H1 (cell line): ENCODE measurements around the gene ACACA. TPM values are rescaled to one million over a fixed set of nuclear protein-coding genes. Genes with fewer than 3 reads are reported as not detected.

Experiments
- CTCF ChIA-PET: fragments of 300-600 bp; sonication (Branson Sonifier 250); formaldehyde crosslinking; loops from one replicate; lab custom pipeline; 2021; ENCODE audit not compliant: partially characterized antibody; lab: Charles Lee
- POLR2A ChIA-PET: fragments of 300-600 bp; sonication (Branson Sonifier 250); formaldehyde crosslinking; loops from one replicate; lab custom pipeline; 2021; ENCODE audit warnings: inconsistent platforms; ENCODE audit not compliant: partially characterized antibody; lab: Charles Lee
- DNase-seq, 2 experiments: peaks; one replicate each; pipeline versions ENCODE4 v3.0.0 to v3.0.0-alpha.2; 2010 to 2022; ENCODE audit warnings: low spot score in 2 of 2, low read depth in 1 of 2, mixed read lengths in 1 of 2
- FAIRE-seq: peaks from 2 replicates; lab custom pipeline; 2011; peaks lifted over from hg19 to GRCh38; lab: Jason Lieb, UNC
- H2AFZ ChIP-seq: 2 replicates; pipeline ENCODE4 v1.8.1; 2012; ENCODE audit warnings: low read length, inconsistent platforms
- H2AK5ac ChIP-seq: 2 replicates; pipeline ENCODE4 v1.6.1; 2013; ENCODE audit warnings: low read depth, low read length
- H2BK120ac ChIP-seq: replicated peaks from 2 replicates; pipeline ENCODE3; 2013; ENCODE audit warnings: low read depth, low read length, inconsistent platforms
- H2BK12ac ChIP-seq: 2 replicates; pipeline ENCODE4 v1.6.1; 2013; ENCODE audit warnings: low read depth, low read length
- H2BK15ac ChIP-seq: 2 replicates; pipeline ENCODE4 v1.6.1; 2013; ENCODE audit warnings: low read length
- H2BK20ac ChIP-seq: 2 replicates; pipeline ENCODE4 v1.6.1; 2013; ENCODE audit warnings: low read length
- H2BK5ac ChIP-seq: 2 replicates; pipeline ENCODE4 v1.6.1; 2013; ENCODE audit warnings: low read depth, low read length
- H3K14ac ChIP-seq: 2 replicates; pipeline ENCODE4 v1.6.1; 2013; ENCODE audit warnings: inconsistent platforms; ENCODE audit not compliant: insufficient read length
- H3K18ac ChIP-seq: 2 replicates; pipeline ENCODE4 v1.6.1; 2013; ENCODE audit warnings: low read length; ENCODE audit errors: extremely low read depth
- H3K23ac ChIP-seq: 2 replicates; pipeline ENCODE4 v1.6.1; 2013; ENCODE audit warnings: inconsistent platforms; ENCODE audit not compliant: insufficient read length
- H3K23me2 ChIP-seq: 2 replicates; pipeline ENCODE4 v1.6.1; 2013; ENCODE audit warnings: low read depth, low read length
- H3K27ac ChIP-seq: 2 replicates; pipeline ENCODE4 v1.6.1; 2011; ENCODE audit warnings: low read depth, low read length, inconsistent platforms
- H3K27me3 ChIP-seq, 4 experiments: replicated peaks in 1 of 4; 1 replicate in 1 of 4; 2 replicates in 3 of 4; pipeline versions ENCODE4 v1.6.1 to v1.8.1; 2011 to 2013; ENCODE audit warnings: low read length in 3 of 4, mild to moderate bottlenecking in 3 of 4, inconsistent platforms in 2 of 4, mixed read lengths in 2 of 4, moderate library complexity in 1 of 4; ENCODE audit not compliant: control insufficient read depth in 3 of 4, insufficient read depth in 3 of 4; ENCODE audit errors: extremely low read depth in 1 of 4
- H3K36me3 ChIP-seq, 4 experiments: 2 replicates each; pipeline versions ENCODE4 v1.6.1 to v1.8.1; 2011 to 2013; ENCODE audit warnings: mild to moderate bottlenecking in 4 of 4, low read length in 3 of 4, moderate library complexity in 2 of 4, control low read depth in 1 of 4, inconsistent platforms in 1 of 4; ENCODE audit not compliant: insufficient read depth in 4 of 4, control insufficient read depth in 2 of 4
- H3K4ac ChIP-seq: replicated peaks from 2 replicates; pipeline ENCODE3; 2013; ENCODE audit warnings: low read length, low read depth, mixed read lengths, inconsistent platforms; ENCODE audit not compliant: insufficient read length
- H3K4me1 ChIP-seq, 4 experiments: replicated peaks in 1 of 4; 1 replicate in 1 of 4; 2 replicates in 3 of 4; pipeline versions ENCODE4 v1.6.1 to v1.8.1; 2011 to 2013; ENCODE audit warnings: low read length in 3 of 4, inconsistent platforms in 2 of 4, mixed read lengths in 1 of 4; ENCODE audit not compliant: insufficient read depth in 4 of 4, control insufficient read depth in 3 of 4
- H3K4me2 ChIP-seq, 2 experiments: 2 replicates each; pipeline versions ENCODE4 v1.6.1 to v1.8.1; 2011 to 2013; ENCODE audit warnings: low read depth in 2 of 2, low read length in 2 of 2, control low read depth in 1 of 2, inconsistent platforms in 1 of 2, mild to moderate bottlenecking in 1 of 2; ENCODE audit not compliant: insufficient read depth in 1 of 2
- H3K4me3 ChIP-seq, 4 experiments: fragments of 200-600, 300-600 bp in 1 of 4; sonication (generic), shearing (Covaris generic), sonication (Bioruptor Twin) in 1 of 4; 2 replicates each; pipeline versions ENCODE4 v1.5.1 to v1.8.1; 2011 to 2016; ENCODE audit warnings: low read length in 4 of 4, low read depth in 3 of 4, control low read depth in 2 of 4, inconsistent platforms in 2 of 4, mild to moderate bottlenecking in 2 of 4, mixed read lengths in 1 of 4, moderate library complexity in 1 of 4; ENCODE audit not compliant: insufficient read depth in 2 of 4; ENCODE audit errors: extremely low read depth in 1 of 4
- H3K56ac ChIP-seq: replicated peaks from 2 replicates; pipeline ENCODE3; 2013; ENCODE audit warnings: low read depth, mild to moderate bottlenecking, mixed read lengths, low read length, inconsistent platforms; ENCODE audit not compliant: insufficient read length
- H3K79me1 ChIP-seq: 2 replicates; pipeline ENCODE4 v1.6.1; 2013; ENCODE audit warnings: low read depth, low read length, control low read depth
- H3K79me2 ChIP-seq, 2 experiments: 2 replicates each; pipeline versions ENCODE4 v1.6.1 to v1.8.1; 2012 to 2013; ENCODE audit warnings: low read length in 2 of 2, mild to moderate bottlenecking in 2 of 2, inconsistent platforms in 1 of 2; ENCODE audit not compliant: insufficient read depth in 2 of 2, control insufficient read depth in 1 of 2
- H3K9ac ChIP-seq, 4 experiments: replicated peaks in 1 of 4; 1 replicate in 1 of 4; 2 replicates in 3 of 4; pipeline versions ENCODE4 v1.6.1 to v1.8.1; 2011 to 2013; ENCODE audit warnings: low read depth in 3 of 4, low read length in 3 of 4, control low read depth in 2 of 4, mild to moderate bottlenecking in 2 of 4, moderate library complexity in 2 of 4, inconsistent platforms in 1 of 4; ENCODE audit errors: extremely low read depth in 1 of 4
- H3K9me3 ChIP-seq, 2 experiments: 2 replicates each; pipeline versions ENCODE4 v1.6.1 to v1.8.1; 2012 to 2013; ENCODE audit warnings: mild to moderate bottlenecking in 2 of 2, moderate library complexity in 2 of 2, control low read depth in 1 of 2, inconsistent platforms in 1 of 2, low read depth in 1 of 2, low read length in 1 of 2, mixed read lengths in 1 of 2; ENCODE audit not compliant: insufficient read depth in 2 of 2
- H4K20me1 ChIP-seq, 2 experiments: replicated peaks in 1 of 2; 2 replicates each; pipeline versions ENCODE3 to v1.8.1; 2011 to 2013; ENCODE audit warnings: inconsistent platforms in 2 of 2, low read length in 2 of 2, mild to moderate bottlenecking in 1 of 2; ENCODE audit not compliant: insufficient read depth in 2 of 2, control insufficient read depth in 1 of 2
- H4K5ac ChIP-seq: 2 replicates; pipeline ENCODE4 v1.6.1; 2013; ENCODE audit warnings: low read length, low read depth, mixed read lengths, inconsistent platforms; ENCODE audit not compliant: insufficient read length
- H4K8ac ChIP-seq: 2 replicates; pipeline ENCODE4 v1.8.0; 2013; ENCODE audit warnings: mild to moderate bottlenecking, moderate library complexity, low read length, inconsistent platforms; ENCODE audit not compliant: insufficient read depth; ENCODE audit errors: extremely low read depth
- H4K91ac ChIP-seq: replicated peaks from 2 replicates; pipeline ENCODE3; 2013; ENCODE audit warnings: low read length, mixed read lengths, inconsistent platforms; ENCODE audit not compliant: insufficient read length
- E2F6 ChIP-seq: IDR thresholded peaks from 2 replicates; pipeline ENCODE4 v1.6.1; 2012; ENCODE audit warnings: inconsistent platforms
- JUND ChIP-seq: IDR thresholded peaks from 2 replicates; pipeline ENCODE4 v1.6.1; 2011; ENCODE audit warnings: mild to moderate bottlenecking, improper control_type of control experiment, low read length
- MAFK ChIP-seq: IDR thresholded peaks from 2 replicates; pipeline ENCODE4 v1.6.1; 2012; ENCODE audit warnings: low read depth, mild to moderate bottlenecking, improper control_type of control experiment, low read length
- NRF1 ChIP-seq: IDR thresholded peaks from 2 replicates; pipeline ENCODE4 v1.6.1; 2011; ENCODE audit warnings: mild to moderate bottlenecking, low read depth, low read length, improper control_type of control experiment
- POLR2AphosphoS5 ChIP-seq: IDR thresholded peaks from 2 replicates; pipeline ENCODE4 v1.6.1; 2011; ENCODE audit warnings: low read depth, low read length
- RBBP5 ChIP-seq: IDR thresholded peaks from 2 replicates; pipeline ENCODE4 v1.7.1; 2012; ENCODE audit warnings: low read depth, mild to moderate bottlenecking, inconsistent platforms, low read length, moderate library complexity, borderline replicate concordance
- TCF12 ChIP-seq: IDR thresholded peaks from 2 replicates; pipeline ENCODE4 v1.6.1; 2011; ENCODE audit warnings: low read depth, mild to moderate bottlenecking, low read length
- WGBS, 2 experiments: shearing (Covaris generic) in 1 of 2; methylation state at CpG; one replicate each; pipeline versions ENCODE4 v1.1.6 to v1.1.7; 2013 to 2015; ENCODE audit warnings: low lambda C conversion rate in 2 of 2, mixed read lengths in 2 of 2, inconsistent platforms in 1 of 2, low coverage in 1 of 2, missing lambda C conversion rate in 1 of 2; ENCODE audit not compliant: insufficient replicate concordance in 2 of 2, insufficient coverage in 1 of 2, insufficient read length in 1 of 2; ENCODE audit errors: extremely low coverage in 1 of 2, missing lambda C conversion rate in 1 of 2; 5-methylcytosine and 5-hydroxymethylcytosine counted together
- polyA plus RNA-seq, 7 experiments: library from polyadenylated mRNA; depleted of rRNA in 3 of 7; stranded (reverse) in 5 of 7; unstranded in 2 of 7; fragments of >200 nt in 5 of 7; fragments of 200-250 nt in 2 of 7; gene quantifications; 1 replicate in 5 of 7; 2 replicates in 1 of 7; 4 replicates in 1 of 7; pipeline versions ENCODE4 v1.2.1 to v1.2.3, GENCODE V29; 2011 to 2013; ENCODE audit warnings: missing spikeins in 2 of 7, mixed read lengths in 2 of 7
- total RNA-seq: library from RNA; stranded (reverse); fragmentation: NEBNext Ultra II Directional; extraction: Animal tissue kit (Norgen Biotek cat#: 25700); gene quantifications from 2 replicates; pipeline ENCODE4 v1.2.1, GENCODE V29; 2021

The ACACA gene
- total and polyA plus RNA-seq, 2 of the 8 experiments (the other 6 are each of a cell fraction or from before 2014, with no cell fraction given), result 74.0 to 160 TPM

- Histone ChIP-seq H2AFZ (no peak overlapping the region), H2BK20ac (no peak overlapping the region), H3K4me1 (peaks cover 0 to 8% (median 3%) of the 10 kb centered on the region in 4 experiments; a peak in 6 of 7 replicates), H4K5ac (no peak overlapping the region), H3K9me3 (no peaks in the 10 kb centered on the region), H3K27me3 (no peaks in the 10 kb centered on the region), H3K79me2 (no peaks in the 10 kb centered on the region), H2BK12ac (no peak overlapping the region), H2BK15ac (no peak overlapping the region), H2BK120ac (no peak overlapping the region), H4K91ac (no peak overlapping the region), H3K23ac (no peak overlapping the region), H3K36me3 (peaks cover 0 to 17% (median 4%) of the 10 kb centered on the region in 4 experiments; a peak in 5 of 8 replicates), H3K9ac (no peak overlapping the region), H3K18ac (no peak overlapping the region), H3K4me2 (no peak overlapping the region), H3K4ac (no peak overlapping the region), H3K56ac (no peak overlapping the region), H4K8ac (no peak overlapping the region), H3K23me2 (no peaks in the 10 kb centered on the region), H3K27ac (no peak overlapping the region), H2AK5ac (no peak overlapping the region), H3K14ac (no peak overlapping the region), H3K4me3 (no peak overlapping the region), H4K20me1 (no peaks in the 10 kb centered on the region), H2BK5ac (no peak overlapping the region), H3K79me1 (no peaks in the 10 kb centered on the region)
- ChIA-PET CTCF (interaction anchor here (0.6 to 2.0 kb wide), 4 partner anchors 9 to 567 kb away, joined by 3 to 7 read pairs (median 3); no protein-coding TSS in a partner anchor), POLR2A (no interaction called here)
- TF ChIP-seq RBBP5, result no peak
- no peak for TF ChIP-seq JUND
- no peak for TF ChIP-seq E2F6
- TF ChIP-seq MAFK, result no peak
- TF ChIP-seq NRF1, result no peak
- TF ChIP-seq TCF12, result no peak
- TF ChIP-seq POLR2AphosphoS5, result no peak
- FAIRE-seq (no peak), DNase-seq (no peak)
- WGBS, 2 experiments, result 86% methylated on average over 4 of the region's 8 CpGs; no CpG with 5 or more reads in 1 of the 2 experiments
Observed at GRCh38 chr17:37146086-37147064, 260.3 kb downstream of the ACACA start.
